ENCODE measurements around the gene MOCS2. TPM values are rescaled to one million over a fixed set of nuclear protein-coding genes. Genes with fewer than 3 reads are reported as not detected.

The MOCS2 gene
- total and polyA plus RNA-seq, 9 of the 15 experiments (the other 6 are each of a cell fraction or from before 2014, with no cell fraction given), result 33.0 to 74.5 (median 48.4) TPM

DNA sequence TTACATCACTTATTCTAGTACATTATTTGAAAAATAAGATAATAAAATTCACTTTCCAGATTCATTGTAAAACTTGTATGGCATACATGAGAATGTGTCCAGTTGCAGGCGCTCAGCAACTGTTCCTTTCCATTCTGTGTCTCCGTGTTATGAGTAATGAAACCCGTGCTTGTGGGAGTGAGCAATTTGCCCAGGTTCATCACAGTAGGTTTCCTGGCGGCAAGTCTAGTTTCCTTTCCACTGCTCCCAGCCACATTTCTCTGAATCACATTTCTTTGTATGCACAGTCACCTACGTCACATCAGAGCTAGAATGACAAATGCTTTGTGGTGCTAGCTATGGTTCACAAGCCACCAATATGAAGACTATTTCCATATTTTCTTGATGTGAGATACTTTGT is 39.9 kb downstream of the MOCS2 start:
- Histone ChIP-seq H3K9ac (ENCODE audit: insufficient read depth in 1 of 2, low read depth in 2 of 2, low read length in 2 of 2) (no peak overlapping the region), H3K9me3 (replicated peaks; ENCODE audit: control insufficient read depth, insufficient read depth, low read depth, low read length) (no peaks in the 10 kb centered on the region), H3K36me3 (ENCODE audit: control insufficient read depth, insufficient read depth, low read length) (no peaks in the 10 kb centered on the region), H3K27ac (ENCODE audit: extremely low read depth, low read depth, low read length) (no peak overlapping the region), H4K20me1 (replicated peaks; ENCODE audit: control insufficient read depth, insufficient read depth, low read length) (no peaks in the 10 kb centered on the region; the same call in 1 of the 2 replicates), H2AFZ (ENCODE audit: low read depth, low read length) (no peak overlapping the region), H3K79me2 (ENCODE audit: control insufficient read depth, insufficient read depth, low read length) (no peaks in the 10 kb centered on the region), H3K9me1 (ENCODE audit: control insufficient read depth, insufficient read depth, low read length) (no peaks in the 10 kb centered on the region), H3K27me3 (ENCODE audit: control insufficient read depth in 2 of 2, insufficient read depth in 2 of 2, low read length in 2 of 2) (peaks cover 0 to 6% of the 10 kb centered on the region in 2 experiments; a peak in 2 of 5 replicates), H3K4me3 (no peak overlapping the region), H3K4me1 (replicated peaks in 1 of 2; ENCODE audit: control insufficient read depth in 2 of 2, insufficient read depth in 2 of 2, low read length in 2 of 2) (no peaks in the 10 kb centered on the region), H3K4me2 (ENCODE audit: insufficient read depth, low read length) (no peak overlapping the region)
- intact Hi-C loops (cut with micrococcal nuclease), result no loop called here
- BruUV-seq (replicated peaks), result no TSS peak
- peak; percentile 71 for FAIRE-seq
- ChIA-PET POLR2A (interaction anchor here (1.1 kb wide), 2 partner anchors 11 to 18 kb away, joined by 3 to 4 read pairs; no protein-coding TSS in a partner anchor), CTCF (ENCODE audit: low intra/inter-chr PET ratio) (no interaction called here)
- ATAC-seq, result no peak
- DNase-seq (ENCODE audit: extremely low read depth in 1 of 4, low spot score in 3 of 4), result peak in 1 of 4 experiments; percentile 16
- in situ Hi-C loops (cut with MboI), result no loop called here
- WGBS (ENCODE audit: insufficient coverage, low coverage, missing lambda C conversion rate), result 2% methylated on average over 5 of the region's 5 CpGs
- TF ChIP-seq RB1 (IDR thresholded peaks at IDR 0.05; ENCODE audit: low read depth) (no peak), TRIM24 (IDR thresholded peaks at IDR 0.05) (no peak), KDM1A (IDR thresholded peaks at IDR 0.05) (no peak), FOSL1 (tag; conservative IDR thresholded peaks at IDR 0.05) (0 out of 2 replicates have a peak, but pooled peaks have one; percentile 23), NFE2 (IDR thresholded peaks at IDR 0.05; ENCODE audit: low read depth) (no peak), POU5F1 (IDR thresholded peaks at IDR 0.05; ENCODE audit: borderline replicate concordance, low read depth, low read length, partially characterized antibody) (no peak)
- TF ChIP-seq, protein P1, sequence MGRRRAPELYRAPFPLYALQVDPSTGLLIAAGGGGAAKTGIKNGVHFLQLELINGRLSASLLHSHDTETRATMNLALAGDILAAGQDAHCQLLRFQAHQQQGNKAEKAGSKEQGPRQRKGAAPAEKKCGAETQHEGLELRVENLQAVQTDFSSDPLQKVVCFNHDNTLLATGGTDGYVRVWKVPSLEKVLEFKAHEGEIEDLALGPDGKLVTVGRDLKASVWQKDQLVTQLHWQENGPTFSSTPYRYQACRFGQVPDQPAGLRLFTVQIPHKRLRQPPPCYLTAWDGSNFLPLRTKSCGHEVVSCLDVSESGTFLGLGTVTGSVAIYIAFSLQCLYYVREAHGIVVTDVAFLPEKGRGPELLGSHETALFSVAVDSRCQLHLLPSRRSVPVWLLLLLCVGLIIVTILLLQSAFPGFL (CRISPR knock-in tag; IDR thresholded peaks at IDR 0.05), result no peak

Measured in K562 (cell line).